HepG2 (cell line): Measurements from ENCODE around the gene CEP44. TPM values are rescaled to one million over a fixed set of nuclear protein-coding genes. Genes with fewer than 3 reads are reported as not detected.

Experiments used
- ATAC-seq: fragments of 200-7000 bp; cut with Tn5 transposase; 3 replicates; pipeline ENCODE4 v1.9.1; 2020; ENCODE audit warnings: mild to moderate bottlenecking, moderate library complexity
- BruUV-seq: library from RNA; stranded (reverse); fragments of 400-500 nt; replicated peaks from 2 replicates; lab custom pipeline; 2021; lab: Mats Ljungman, UMichigan
- CTCF ChIA-PET: fragments of 300-600 bp; formaldehyde crosslinking; extraction: SDS; loops from one replicate; lab custom pipeline; 2021; ENCODE audit warnings: low total read pairs, inconsistent platforms, low intra/inter-chr PET ratio; lab: Yijun Ruan, JAX
- POLR2A ChIA-PET: fragments of 350-600 bp; sonication (Branson Sonifier 250); formaldehyde crosslinking; loops from one replicate; lab custom pipeline; 2020; ENCODE audit warnings: antibody characterized with exemption, inconsistent platforms; lab: Yijun Ruan, JAX
- DNase-seq: peaks from one replicate; pipeline ENCODE4 v3.0.0-alpha.2; 2015; ENCODE audit warnings: low spot score
- FAIRE-seq: peaks from 3 replicates; lab custom pipeline; 2011; peaks lifted over from hg19 to GRCh38; lab: Jason Lieb, UNC
- H2AFZ ChIP-seq: one replicate; pipeline ENCODE4 v1.6.1; 2011; ENCODE audit warnings: low read length, inconsistent platforms
- H3K27ac ChIP-seq: fragments of 300-600 bp; 3 replicates; pipeline ENCODE4 v1.8.0; 2011; ENCODE audit warnings: mixed run types, mild to moderate bottlenecking, mixed read lengths, low read length, inconsistent platforms; ENCODE audit not compliant: insufficient read depth; ENCODE audit errors: extremely low read length
- H3K27me3 ChIP-seq, 2 experiments: fragments of 200-600 bp in 1 of 2; 2 replicates in 1 of 2; 3 replicates in 1 of 2; pipeline versions ENCODE4 v1.6.0 to v1.8.0; 2011; ENCODE audit warnings: low read length in 2 of 2, mild to moderate bottlenecking in 2 of 2, moderate library complexity in 2 of 2, inconsistent platforms in 1 of 2; ENCODE audit not compliant: insufficient read depth in 2 of 2, control insufficient read depth in 1 of 2
- H3K36me3 ChIP-seq, 2 experiments: fragments of 200-600 bp in 1 of 2; replicated peaks in 1 of 2; 2 replicates in 1 of 2; 3 replicates in 1 of 2; pipeline versions ENCODE4 v1.5.1 to v1.8.0; 2011; ENCODE audit warnings: low read length in 2 of 2, inconsistent platforms in 1 of 2; ENCODE audit not compliant: insufficient read depth in 2 of 2, control insufficient read depth in 1 of 2
- H3K4me1 ChIP-seq: 2 replicates; pipeline ENCODE4 v1.5.1; 2012; ENCODE audit warnings: low read length, inconsistent platforms; ENCODE audit not compliant: insufficient read depth
- H3K4me2 ChIP-seq: 2 replicates; pipeline ENCODE4 v1.6.0; 2011; ENCODE audit warnings: low read depth, low read length, inconsistent platforms
- H3K4me3 ChIP-seq, 3 experiments: fragments of 200-600 bp in 1 of 3; sonication (generic), shearing (Covaris generic) in 1 of 3; replicated peaks in 1 of 3; 2 replicates each; pipeline ENCODE4 v1.5.1; 2011 to 2016; ENCODE audit warnings: low read length in 3 of 3, inconsistent platforms in 2 of 3, low read depth in 2 of 3, mild to moderate bottlenecking in 2 of 3, control low read depth in 1 of 3, mixed read lengths in 1 of 3; ENCODE audit not compliant: insufficient read depth in 1 of 3
- H3K79me2 ChIP-seq: one replicate; pipeline ENCODE4 v1.6.1; 2011; ENCODE audit warnings: low read length, inconsistent platforms; ENCODE audit not compliant: insufficient read depth
- H3K9ac ChIP-seq: 2 replicates; pipeline ENCODE4 v1.6.0; 2011; ENCODE audit warnings: mild to moderate bottlenecking, low read depth, low read length, inconsistent platforms; ENCODE audit not compliant: insufficient read depth
- H3K9me3 ChIP-seq: 2 replicates; pipeline ENCODE4 v1.5.1; 2012; ENCODE audit warnings: mild to moderate bottlenecking, low read length
- H4K20me1 ChIP-seq: 2 replicates; pipeline ENCODE4 v1.6.0; 2011; ENCODE audit warnings: inconsistent platforms, mild to moderate bottlenecking, low read length, moderate library complexity; ENCODE audit not compliant: insufficient read depth
- BRD4 ChIP-seq: sonication (generic); formaldehyde crosslinking; IDR thresholded peaks from 2 replicates; pipeline ENCODE4 v1.4.0; 2020; ENCODE audit warnings: missing genetic modification reagents
- ESRRA ChIP-seq: sonication (generic); formaldehyde crosslinking; IDR thresholded peaks from 2 replicates; pipeline ENCODE4 v1.5.1; 2020; ENCODE audit warnings: mild to moderate bottlenecking, low read depth, missing genetic modification reagents
- GATA4 ChIP-seq: sonication (generic); IDR thresholded peaks from 2 replicates; pipeline ENCODE4 v1.6.1; 2016; ENCODE audit warnings: antibody characterized with exemption, low read depth, borderline replicate concordance
- HMGA1 ChIP-seq: sonication (generic); formaldehyde crosslinking; conservative IDR thresholded peaks from 2 replicates; pipeline ENCODE4 v1.4.0; 2020; ENCODE audit warnings: missing genetic modification reagents
- JARID2 ChIP-seq: sonication (generic); formaldehyde crosslinking; IDR thresholded peaks from 2 replicates; pipeline ENCODE4 v1.8.1; 2023; ENCODE audit warnings: missing genetic modification reagents, inconsistent platforms; ENCODE audit not compliant: insufficient replicate concordance
- LBX2 ChIP-seq: sonication (generic); formaldehyde crosslinking; IDR thresholded peaks from 2 replicates; pipeline ENCODE4 v1.5.0; 2020; ENCODE audit warnings: missing genetic modification reagents, mild to moderate bottlenecking, borderline replicate concordance
- MAFK ChIP-seq, 2 experiments: IDR thresholded peaks in 1 of 2; conservative IDR thresholded peaks in 1 of 2; 2 replicates each; pipeline ENCODE4 v1.6.1; 2011; ENCODE audit warnings: improper control_type of control experiment in 2 of 2, low read length in 2 of 2
- NAIF1 ChIP-seq: sonication (generic); formaldehyde crosslinking; IDR thresholded peaks from 2 replicates; pipeline ENCODE4 v1.5.0; 2020; ENCODE audit warnings: mild to moderate bottlenecking, missing genetic modification reagents, borderline replicate concordance
- NFIC ChIP-seq: IDR thresholded peaks from 2 replicates; pipeline ENCODE4 v1.6.1; 2012; ENCODE audit warnings: mild to moderate bottlenecking, low read length, inconsistent platforms
- SNAPC2 ChIP-seq: sonication (generic); formaldehyde crosslinking; IDR thresholded peaks from 2 replicates; pipeline ENCODE4 v1.8.1; 2022; ENCODE audit warnings: mild to moderate bottlenecking, missing genetic modification reagents
- TAF15 ChIP-seq: fragments of 200-400 bp; formaldehyde crosslinking; IDR thresholded peaks from one replicate; pipeline ENCODE4 v1.6.1; 2018; ENCODE audit warnings: mild to moderate bottlenecking, low read depth, low read length; ENCODE audit not compliant: poor library complexity, severe bottlenecking
- TCF12 ChIP-seq, 2 experiments: fragments of 450-650 bp in 1 of 2; sonication (generic) in 1 of 2; formaldehyde crosslinking in 1 of 2; IDR thresholded peaks; 2 replicates each; pipeline versions ENCODE4 v1.6.1 to v1.8.0; 2017 to 2022; ENCODE audit warnings: antibody characterized with exemption in 1 of 2, mild to moderate bottlenecking in 1 of 2, missing genetic modification reagents in 1 of 2, moderate library complexity in 1 of 2
- ZBTB40 ChIP-seq, 2 experiments: fragments of 450-650 bp in 1 of 2; sonication (generic) in 1 of 2; formaldehyde crosslinking in 1 of 2; IDR thresholded peaks; 2 replicates each; pipeline versions ENCODE4 v1.6.1 to v1.8.0; 2016 to 2022; ENCODE audit warnings: antibody characterized with exemption in 1 of 2, mild to moderate bottlenecking in 1 of 2, missing genetic modification reagents in 1 of 2
- ZBTB42 ChIP-seq: sonication (generic); formaldehyde crosslinking; IDR thresholded peaks from 2 replicates; pipeline ENCODE4 v1.5.0; 2020; ENCODE audit warnings: mild to moderate bottlenecking, missing genetic modification reagents
- ZFY ChIP-seq: sonication (generic); formaldehyde crosslinking; IDR thresholded peaks from 2 replicates; pipeline ENCODE4 v1.4.0; 2020; ENCODE audit warnings: missing genetic modification reagents
- ZNF543 ChIP-seq: sonication (generic); formaldehyde crosslinking; IDR thresholded peaks from 2 replicates; pipeline ENCODE4 v1.4.0; 2020; ENCODE audit warnings: mild to moderate bottlenecking, missing genetic modification reagents
- WGBS: methylation state at CpG from one replicate; pipeline ENCODE4 v1.1.6; 2017; ENCODE audit warnings: low lambda C conversion rate; 5-methylcytosine and 5-hydroxymethylcytosine counted together
- in situ Hi-C: cut with HindIII; loops from 2 replicates; pipeline ENCODE4 v1.10.0; 2017; ENCODE audit warnings: low pct_unique_long_range_greater_than_20kb; ENCODE audit not compliant: extremely low pct_ligation_motif_present
- intact Hi-C: fragments of 100-400 bp; cut with micrococcal nuclease; formaldehyde crosslinking; loops from one replicate; pipeline ENCODE4 v1.10.0; 2022; ENCODE audit not compliant: unreplicated experiment
- polyA plus RNA-seq, 8 experiments: library from polyadenylated mRNA; depleted of rRNA in 3 of 8; stranded (reverse) in 7 of 8; unstranded in 1 of 8; fragments of >200 nt; fragmentation: Illumina TruSeq in 4 of 8; extraction: Trizol in 4 of 8; gene quantifications; 2 replicates each; pipeline versions ENCODE4 v1.2.1 to v1.2.3, GENCODE V29; 2011 to 2016; ENCODE audit warnings: low read depth in 4 of 8, missing spikeins in 1 of 8, mixed read lengths in 1 of 8; ENCODE audit not compliant: insufficient read depth in 1 of 8
- total RNA-seq, 5 experiments: library from RNA; depleted of rRNA; stranded (reverse); fragments of >200 nt; fragmentation: Illumina TruSeq; extraction: Trizol; gene quantifications; 2 replicates each; pipeline ENCODE4 v1.2.3, GENCODE V29; 2016; ENCODE audit warnings: low read depth in 1 of 5

CEP44 gene
- total and polyA plus RNA-seq, 2 of the 13 experiments (the other 11 are each of a cell fraction or from before 2014, with no cell fraction given): 5.5 to 11.9 TPM

GRCh38 chr4:174254613-174255012 lies 29.1 kb upstream of the CEP44 start:
- H3K4me1 ChIP-seq: no peaks in the 10 kb centered on the region
- no peaks in the 10 kb centered on the region for H3K27me3 ChIP-seq
- in situ Hi-C loops: no loop called here
- CTCF ChIA-PET: no interaction called here
- H3K79me2 ChIP-seq: no peaks in the 10 kb centered on the region
- TF ChIP-seq LBX2 (CRISPR knock-in tag): no peak
- TF ChIP-seq SNAPC2 (CRISPR knock-in tag): no peak
- no peak for TF ChIP-seq ZBTB42 (CRISPR knock-in tag)
- TF ChIP-seq NFIC: no peak
- no peak for TF ChIP-seq ZBTB40 (IDR thresholded peaks at IDR 0.05)
- no peak for TF ChIP-seq ZBTB40 (CRISPR knock-in tag; IDR thresholded peaks at IDR 0.05)
- TF ChIP-seq NAIF1 (CRISPR knock-in tag): no peak
- TF ChIP-seq MAFK (conservative IDR thresholded peaks at IDR 0.05 in 1 of 2, IDR thresholded peaks at IDR 0.05 in 1 of 2; ENCODE audit: low read length in 2 of 2): no peak
- no peak for TF ChIP-seq ZNF543 (CRISPR knock-in tag)
- TF ChIP-seq BRD4 (CRISPR knock-in tag): no peak
- TF ChIP-seq HMGA1 (CRISPR knock-in tag): no peak
- no peak for TF ChIP-seq ESRRA (CRISPR knock-in tag)
- TF ChIP-seq JARID2 (CRISPR knock-in tag): no peak
- TF ChIP-seq GATA4: no peak
- no peak for TF ChIP-seq TAF15
- TF ChIP-seq ZFY: no peak
- TF ChIP-seq TCF12 (IDR thresholded peaks at IDR 0.05): no peak
- TF ChIP-seq TCF12 (CRISPR knock-in tag; IDR thresholded peaks at IDR 0.05): no peak
- TF ChIP-seq, all 625 proteins: peak for 0
- no peak for DNase-seq
- POLR2A ChIA-PET: no interaction called here
- Histone ChIP-seq H3K9ac (no peak overlapping the region), H3K4me2 (no peak overlapping the region), H3K27ac (no peak overlapping the region), H3K36me3 (no peaks in the 10 kb centered on the region; a peak in 2 of 5 replicates), H3K4me3 (no peak overlapping the region), H3K9me3 (no peaks in the 10 kb centered on the region), H2AFZ (no peak overlapping the region), H4K20me1 (no peaks in the 10 kb centered on the region)
- BruUV-seq: no TSS peak
- FAIRE-seq: no peak
- WGBS: 97% methylated on average over 1 of the region's 1 CpG
- intact Hi-C loops: no loop called here
- ATAC-seq: no peak
